SJSA1 (cell line): ENCODE measurements around the gene ASTE1. TPM values are rescaled to one million over a fixed set of nuclear protein-coding genes. Genes with fewer than 3 reads are reported as not detected.
A peak's percentile ranks its signal among the peaks of the same experiment; 100 is the strongest.
"Not testable (repeated sequence)": the region's sequence is repeated elsewhere in the genome, so short reads cannot be mapped to it uniquely, and the experiment has no call there.

Experiments used
- DNase-seq, 2 experiments: peaks; one replicate each; pipeline ENCODE4 v3.0.0-alpha.2; 2015 to 2020; ENCODE audit warnings: low spot score in 2 of 2, low read depth in 1 of 2
- H3K27ac ChIP-seq: fragments of 250-450 bp; sonication (Bioruptor Pico); 2 replicates; pipeline ENCODE4 v1.5.1; 2020; ENCODE audit warnings: mild to moderate bottlenecking, moderate library complexity
- H3K27me3 ChIP-seq: fragments of 250-450 bp; sonication (Bioruptor Pico); replicated peaks from 2 replicates; pipeline ENCODE4 v1.5.1; 2020; ENCODE audit warnings: mild to moderate bottlenecking, moderate library complexity
- H3K36me3 ChIP-seq: fragments of 250-450 bp; sonication (Bioruptor Pico); 2 replicates; pipeline ENCODE4 v1.5.1; 2020; ENCODE audit warnings: mild to moderate bottlenecking
- H3K4me1 ChIP-seq: fragments of 250-450 bp; sonication (Bioruptor Pico); replicated peaks from 2 replicates; pipeline ENCODE4 v1.6.1; 2021; ENCODE audit warnings: mild to moderate bottlenecking
- H3K4me3 ChIP-seq: fragments of 250-450 bp; sonication (Bioruptor Pico); 2 replicates; pipeline ENCODE4 v1.5.1; 2020; ENCODE audit warnings: mild to moderate bottlenecking
- H3K9me3 ChIP-seq: fragments of 250-450 bp; sonication (Bioruptor Pico); replicated peaks from 2 replicates; pipeline ENCODE4 v1.5.1; 2020; ENCODE audit warnings: mild to moderate bottlenecking
- total RNA-seq: library from RNA; depleted of rRNA; stranded (reverse); fragments of >200 nt; shearing (Covaris generic); gene quantifications from 2 replicates; pipeline ENCODE4 v1.2.3, GENCODE V29; 2014; rRNA removed

ASTE1 gene
- total RNA-seq = 4.9 TPM in 2 replicates

DNA sequence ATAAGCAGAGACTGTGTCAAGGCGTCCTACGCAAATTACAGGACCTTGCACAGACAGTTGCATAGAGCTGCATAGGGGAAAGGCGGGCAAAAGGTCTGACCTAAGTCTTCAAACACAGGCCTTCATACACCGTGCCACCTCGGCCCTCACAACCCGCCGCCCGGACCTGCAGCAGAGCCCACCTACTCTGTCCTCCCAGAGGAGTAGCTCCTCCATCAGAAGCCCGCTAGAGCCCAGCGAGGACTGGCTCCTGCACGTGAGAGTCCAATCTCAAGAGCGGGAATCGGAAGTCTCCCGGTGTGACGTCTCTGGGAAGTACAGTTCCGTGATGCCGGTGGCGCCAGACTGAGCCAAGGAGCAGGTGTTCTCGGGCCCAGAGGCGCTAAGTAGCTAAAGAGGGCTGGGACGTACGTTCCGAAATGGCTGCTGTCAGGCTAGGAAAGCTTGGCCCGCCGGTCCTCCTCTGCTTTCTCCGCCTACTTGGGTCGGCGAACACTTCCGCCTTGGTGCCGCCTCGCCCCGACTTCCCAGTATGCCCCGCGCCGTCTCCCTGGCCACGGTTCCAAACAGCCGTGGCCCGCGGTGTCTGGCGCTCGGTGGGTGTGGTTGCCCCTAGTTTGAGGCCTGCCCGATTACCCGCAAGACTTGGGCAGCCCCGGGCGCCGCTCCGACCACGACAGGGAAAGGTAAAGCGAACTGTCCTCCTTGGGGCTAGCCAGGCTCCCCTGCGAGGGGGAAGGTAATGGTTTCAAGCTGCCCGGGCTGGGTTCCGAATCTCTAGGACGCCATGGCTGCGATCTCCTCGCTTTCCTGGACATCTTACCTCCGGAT, at the start of gene ASTE1, which contains the start of gene NEK11:
ASTE1 (minus strand) TSS at position 505 of the 831 bp plus-strand sequence. CDS start 1,519 bp downstream, outside the sequence.
NEK11 (plus strand) TSS at position 557 of the 831 bp plus-strand sequence. CDS start 2,832 bp downstream, outside the sequence.
- Histone ChIP-seq H3K36me3 (peaks cover 26% of the 10 kb centered on the region), H3K27me3 (no peaks in the 10 kb centered on the region), H3K27ac (peak within 1 kb of the TSS; percentile 82), H3K9me3 (no peaks in the 10 kb centered on the region), H3K4me1 (no peaks in the 10 kb centered on the region; the same call in none of the 2 replicates), H3K4me3 (peak within 1 kb of the TSS; percentile 62)
- peak; percentile 80 to 87 for DNase-seq

DNA sequence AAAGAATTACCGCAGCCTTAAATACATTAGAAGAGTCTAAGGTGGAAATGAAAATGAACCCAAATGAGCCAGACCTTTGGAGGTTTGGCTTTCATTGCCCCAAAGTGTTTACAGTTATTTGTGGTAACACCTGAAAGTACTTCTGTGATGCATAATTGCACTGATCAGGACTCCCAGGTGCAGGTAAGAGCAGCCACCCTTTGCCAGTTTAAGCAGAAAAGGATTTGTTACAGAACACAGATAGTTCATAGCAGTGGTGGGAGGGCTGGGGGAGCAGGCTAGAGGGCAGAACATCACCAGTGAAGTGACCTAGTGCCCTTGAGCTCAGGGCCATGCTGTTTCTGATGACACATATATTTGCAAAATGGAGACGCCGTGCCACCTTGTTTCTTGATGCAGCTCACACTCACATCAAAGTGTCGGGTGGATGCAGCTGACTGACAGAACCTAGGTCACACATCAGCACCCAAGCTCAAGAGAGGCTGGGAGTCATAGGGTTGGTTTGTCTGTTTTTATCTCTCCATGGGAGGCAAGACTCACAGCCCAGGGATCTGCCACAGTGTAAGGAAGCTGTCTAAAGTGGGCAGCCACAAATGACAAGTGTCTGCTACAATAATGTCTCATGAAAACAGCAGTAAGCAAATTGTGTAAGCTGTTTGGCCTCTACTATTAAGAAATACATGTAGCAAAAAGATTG, 49.2 kb upstream of the ASTE1 start:
- Histone ChIP-seq H3K4me1 (peaks cover 9% of the 10 kb centered on the region; the same call in 1 of the 2 replicates), H3K27me3 (no peaks in the 10 kb centered on the region), H3K27ac (no peak overlapping the region), H3K4me3 (no peak overlapping the region), H3K36me3 (no peaks in the 10 kb centered on the region), H3K9me3 (no peaks in the 10 kb centered on the region)
- DNase-seq = no peak

DNA sequence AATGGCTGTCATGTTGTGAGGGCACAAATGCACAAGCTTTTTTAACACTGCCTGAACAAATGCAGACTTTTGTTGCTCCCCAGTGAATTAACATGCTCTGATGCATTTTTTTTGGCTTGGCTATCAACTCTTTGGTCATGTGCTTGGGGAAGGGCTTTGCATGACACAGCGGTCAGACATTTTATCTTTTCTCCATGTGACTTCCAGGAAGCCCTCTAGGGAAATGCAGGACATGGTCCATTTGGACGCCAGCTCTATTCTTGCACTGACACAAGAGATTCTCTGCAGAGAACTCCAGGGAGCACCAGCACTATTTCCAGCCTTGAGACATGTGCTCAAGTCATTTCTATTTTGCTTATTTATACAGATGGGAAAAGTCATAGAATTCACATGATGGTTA, 46.2 kb upstream of the ASTE1 start:
- Histone ChIP-seq H3K36me3 (no peaks in the 10 kb centered on the region), H3K27ac (no peak overlapping the region), H3K27me3 (no peaks in the 10 kb centered on the region), H3K4me1 (peaks cover 9% of the 10 kb centered on the region; the same call in 1 of the 2 replicates), H3K9me3 (no peaks in the 10 kb centered on the region), H3K4me3 (no peak overlapping the region)
- no peak for DNase-seq

DNA sequence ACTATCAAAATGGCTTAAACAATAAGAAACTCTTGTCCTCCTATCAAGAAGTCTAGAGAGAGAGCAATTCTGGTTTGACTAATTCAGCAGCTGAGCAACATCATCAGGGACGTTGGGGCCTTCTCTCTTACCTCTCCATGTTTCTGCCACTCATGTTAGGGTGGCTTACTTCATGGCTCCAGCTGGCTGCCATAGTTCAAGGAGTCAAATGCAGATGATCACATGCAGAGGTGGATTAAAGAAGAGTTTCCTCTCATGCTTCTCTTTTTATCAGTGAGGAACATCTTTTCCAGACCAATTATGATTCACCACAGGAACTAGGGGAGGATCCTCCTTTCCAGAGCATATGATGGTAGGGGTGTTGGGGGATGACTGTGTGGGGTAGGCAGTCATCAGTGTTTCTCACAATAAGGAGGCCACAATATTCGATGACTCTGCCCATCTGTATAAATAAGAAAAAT, 45.5 kb upstream of the ASTE1 start:
- Histone ChIP-seq H3K27ac (no peak overlapping the region), H3K4me3 (no peak overlapping the region), H3K4me1 (peaks cover 9% of the 10 kb centered on the region; the same call in 1 of the 2 replicates), H3K27me3 (no peaks in the 10 kb centered on the region), H3K9me3 (no peaks in the 10 kb centered on the region), H3K36me3 (no peaks in the 10 kb centered on the region)
- DNase-seq = no peak

GRCh38 chr3:131067983-131068382, 41.4 kb upstream of the ASTE1 start:
- Histone ChIP-seq H3K27ac (no peak overlapping the region), H3K4me3 (no peak overlapping the region), H3K9me3 (no peaks in the 10 kb centered on the region), H3K27me3 (no peaks in the 10 kb centered on the region), H3K4me1 (peaks cover 9% of the 10 kb centered on the region; the same call in 1 of the 2 replicates), H3K36me3 (no peaks in the 10 kb centered on the region)
- no peak for DNase-seq

DNA sequence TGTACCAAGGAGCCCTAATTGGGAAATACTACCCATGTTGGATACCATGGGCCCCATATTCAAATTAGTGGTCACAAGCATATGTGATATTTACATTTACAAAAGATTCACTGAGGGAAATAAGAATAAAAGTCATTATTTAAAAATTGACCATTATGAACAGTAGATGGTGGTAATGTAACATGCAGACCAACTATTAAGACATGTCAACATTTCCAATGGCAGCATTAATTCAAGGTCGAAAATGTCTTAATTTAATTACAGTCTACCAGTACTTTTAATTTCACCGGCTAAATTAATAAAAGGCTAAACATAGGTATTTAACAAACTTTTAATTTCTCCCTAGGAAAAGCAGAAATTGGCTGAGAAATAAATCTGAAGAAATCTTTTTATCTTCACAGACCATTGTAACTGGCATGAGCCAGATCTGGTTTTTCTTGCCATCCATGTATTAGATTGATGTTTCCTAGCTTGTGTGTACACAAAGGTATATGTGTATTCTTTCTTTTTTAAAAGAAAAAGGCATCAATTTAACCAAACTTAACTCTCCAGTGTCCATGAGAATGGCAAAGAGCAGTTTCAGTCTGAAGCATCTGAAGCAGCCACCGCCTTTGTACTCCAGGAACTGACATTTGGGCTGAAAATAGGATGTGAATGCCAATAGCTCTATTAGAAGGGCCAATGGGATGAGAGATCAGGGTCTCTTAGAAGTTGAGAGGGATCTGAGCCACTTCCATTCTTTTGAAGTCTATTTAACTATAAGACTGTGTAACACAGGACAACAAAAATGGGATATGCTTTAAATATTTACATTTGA, 26.6 kb upstream of the ASTE1 start:
- no peak overlapping the region for H3K4me3 ChIP-seq
- H3K36me3 ChIP-seq = no peaks in the 10 kb centered on the region
- no peaks in the 10 kb centered on the region for H3K4me1 ChIP-seq
- no peak for DNase-seq
- H3K9me3 ChIP-seq = no peaks in the 10 kb centered on the region
- H3K27me3 ChIP-seq = no peaks in the 10 kb centered on the region
- no peak overlapping the region for H3K27ac ChIP-seq

- Histone ChIP-seq H3K9me3 (no peaks in the 10 kb centered on the region), H3K36me3 (no peaks in the 10 kb centered on the region), H3K4me1 (no peaks in the 10 kb centered on the region), H3K27ac (no peak overlapping the region), H3K4me3 (no peak overlapping the region), H3K27me3 (no peaks in the 10 kb centered on the region)
- no peak for DNase-seq
Observed at GRCh38 chr3:131050001-131050400, 23.4 kb upstream of the ASTE1 start.

- DNase-seq = no peak
- Histone ChIP-seq H3K27me3 (no peaks in the 10 kb centered on the region), H3K9me3 (no peaks in the 10 kb centered on the region), H3K27ac (no peak overlapping the region), H3K36me3 (no peaks in the 10 kb centered on the region), H3K4me3 (no peak overlapping the region), H3K4me1 (no peaks in the 10 kb centered on the region)
Observed at GRCh38 chr3:131048030-131048429, 21.4 kb upstream of the ASTE1 start.

DNA sequence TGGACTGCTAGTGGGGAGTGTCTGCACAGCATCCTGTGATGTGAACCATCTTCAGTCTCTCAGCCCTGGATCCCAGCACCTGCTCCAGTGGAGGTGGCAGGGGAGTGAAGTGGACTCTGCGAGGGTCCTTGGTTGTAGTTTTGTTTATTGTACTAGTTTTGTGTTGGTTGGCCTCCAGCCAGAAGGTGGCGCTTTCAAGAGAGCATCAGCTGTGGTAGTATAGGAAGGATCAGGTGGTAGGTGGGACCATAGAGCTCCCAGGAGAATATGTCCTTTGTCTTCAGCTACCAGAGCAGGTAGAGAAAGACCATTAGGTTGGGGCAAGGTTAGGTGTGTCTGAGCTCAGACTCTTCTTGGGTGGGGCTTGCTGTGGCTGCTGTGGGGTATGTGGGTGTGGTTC, 21.0 kb upstream of the ASTE1 start:
- H3K36me3 ChIP-seq = no peaks in the 10 kb centered on the region
- DNase-seq = no peak
- H3K9me3 ChIP-seq = no peaks in the 10 kb centered on the region
- H3K4me3 ChIP-seq = no peak overlapping the region
- no peaks in the 10 kb centered on the region for H3K4me1 ChIP-seq
- no peak overlapping the region for H3K27ac ChIP-seq
- no peaks in the 10 kb centered on the region for H3K27me3 ChIP-seq

- H3K9me3 ChIP-seq, H3K4me3 ChIP-seq, H3K36me3 ChIP-seq, H3K27me3 ChIP-seq, H3K4me1 ChIP-seq, H3K27ac ChIP-seq, DNase-seq: not testable (repeated sequence)
Observed at GRCh38 chr3:131042271-131042985, 15.8 kb upstream of the ASTE1 start.

- no peaks in the 10 kb centered on the region for H3K9me3 ChIP-seq
- H3K36me3 ChIP-seq = no peaks in the 10 kb centered on the region
- no peaks in the 10 kb centered on the region for H3K27me3 ChIP-seq
- no peak overlapping the region for H3K4me3 ChIP-seq
- peaks cover 21% of the 10 kb centered on the region for H3K4me1 ChIP-seq
- no peak for DNase-seq
- no peak overlapping the region for H3K27ac ChIP-seq
Observed at GRCh38 chr3:131038326-131038725, 11.7 kb upstream of the ASTE1 start.

DNA sequence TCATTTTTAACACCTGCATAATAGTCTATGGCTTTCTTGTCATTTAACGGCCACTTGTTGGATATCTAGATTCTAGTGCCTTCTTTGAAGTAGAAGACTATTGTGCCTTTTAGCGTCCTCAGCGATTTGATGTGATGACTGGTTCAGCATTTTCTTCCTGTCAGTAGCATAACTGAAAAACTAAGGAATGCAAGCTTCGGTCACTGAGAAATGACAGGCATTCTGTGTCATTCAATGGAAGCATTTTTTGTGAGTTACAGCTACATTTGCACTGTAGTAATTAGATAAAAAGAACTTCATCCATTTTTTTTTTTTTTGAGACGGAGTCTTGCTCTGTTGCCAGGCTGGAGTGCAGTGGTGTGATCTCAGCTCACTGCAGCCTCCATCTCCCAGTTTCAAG, 10.4 kb upstream of the ASTE1 start:
- peak; percentile 49 to 70 for DNase-seq
- no peaks in the 10 kb centered on the region for H3K9me3 ChIP-seq
- H3K27ac ChIP-seq = peak overlapping the region; percentile 48
- H3K27me3 ChIP-seq = no peaks in the 10 kb centered on the region
- no peaks in the 10 kb centered on the region for H3K36me3 ChIP-seq
- H3K4me1 ChIP-seq = peaks cover 21% of the 10 kb centered on the region
- H3K4me3 ChIP-seq = no peak overlapping the region
